ENCODE results near the gene TPX2.

Gene TPX2

GRCh38 chr20:31767805-31768204 is 28.7 kb downstream of the TPX2 start:
- Histone ChIP-seq H3K36me3 (ENCODE audit: insufficient read depth, low read length) (peaks cover 92% of the 10 kb centered on the region), H3K4me1 (ENCODE audit: insufficient read depth, low read length, severe bottlenecking) (no peaks in the 10 kb centered on the region), H3K79me2 (ENCODE audit: insufficient read depth, low read length) (0 out of 2 replicates have a peak, but pooled peaks cover 2% of the 10 kb centered on the region), H3K4me2 (ENCODE audit: low read length) (no peak overlapping the region), H3K27me3 (ENCODE audit: insufficient read depth, low read length) (no peaks in the 10 kb centered on the region), H2AFZ (ENCODE audit: low read length) (no peak overlapping the region), H3K27ac (ENCODE audit: low read depth, low read length, poor library complexity, severe bottlenecking) (no peak overlapping the region), H3K4me3 (ENCODE audit: low read depth, low read length, poor library complexity, severe bottlenecking) (no peak overlapping the region), H3K9me3 (ENCODE audit: low read length) (no peaks in the 10 kb centered on the region), H3F3A (ENCODE audit: insufficient read depth, low read length) (no peaks in the 10 kb centered on the region), H4K20me1 (ENCODE audit: insufficient read depth, low read length) (no peaks in the 10 kb centered on the region), H3K9me2 (ENCODE audit: low read depth, low read length) (no peaks in the 10 kb centered on the region), H3K9ac (ENCODE audit: low read length) (no peak overlapping the region)
- TF ChIP-seq CTCF (IDR thresholded peaks at IDR 0.05; ENCODE audit: low read length) (no peak), EZH2 (IDR thresholded peaks at IDR 0.05; ENCODE audit: borderline replicate concordance, low read length) (no peak)

GRCh38 chr20:31769681-31770080 is 30.6 kb downstream of the TPX2 start:
- Histone ChIP-seq H2AFZ (ENCODE audit: low read length) (no peak overlapping the region), H3F3A (ENCODE audit: insufficient read depth, low read length) (no peaks in the 10 kb centered on the region), H3K9me3 (ENCODE audit: low read length) (no peaks in the 10 kb centered on the region), H3K27me3 (ENCODE audit: insufficient read depth, low read length) (no peaks in the 10 kb centered on the region), H4K20me1 (ENCODE audit: insufficient read depth, low read length) (no peaks in the 10 kb centered on the region), H3K36me3 (ENCODE audit: insufficient read depth, low read length) (peaks cover 93% of the 10 kb centered on the region), H3K4me2 (ENCODE audit: low read length) (no peak overlapping the region), H3K4me1 (ENCODE audit: insufficient read depth, low read length, severe bottlenecking) (no peaks in the 10 kb centered on the region), H3K79me2 (ENCODE audit: insufficient read depth, low read length) (peaks cover 7% of the 10 kb centered on the region; the same call in 1 of the 2 replicates), H3K27ac (ENCODE audit: low read depth, low read length, poor library complexity, severe bottlenecking) (no peak overlapping the region), H3K9me2 (ENCODE audit: low read depth, low read length) (no peaks in the 10 kb centered on the region), H3K9ac (ENCODE audit: low read length) (no peak overlapping the region), H3K4me3 (ENCODE audit: low read depth, low read length, poor library complexity, severe bottlenecking) (no peak overlapping the region)
- TF ChIP-seq EZH2 (IDR thresholded peaks at IDR 0.05; ENCODE audit: borderline replicate concordance, low read length) (no peak), CTCF (IDR thresholded peaks at IDR 0.05; ENCODE audit: low read length) (no peak)

DNA sequence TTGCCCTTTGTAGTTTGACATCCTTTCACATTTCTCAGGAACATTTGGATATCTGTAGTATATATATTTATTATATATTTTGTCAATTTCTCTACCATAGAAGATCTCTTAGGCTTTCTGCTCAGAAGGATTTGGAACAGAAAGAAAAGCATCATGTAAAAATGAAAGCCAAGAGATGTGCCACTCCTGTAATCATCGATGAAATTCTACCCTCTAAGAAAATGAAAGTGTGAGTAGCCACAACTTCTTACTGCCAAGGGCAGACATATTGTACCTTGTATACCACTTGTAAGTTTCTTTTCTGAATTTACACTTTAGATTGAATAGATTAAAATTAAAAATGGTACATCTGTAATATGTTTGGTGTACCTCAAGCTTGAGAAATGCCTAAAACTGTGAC is 31.2 kb downstream of the TPX2 start:
- Histone ChIP-seq H3K4me3 (ENCODE audit: low read depth, low read length, poor library complexity, severe bottlenecking) (no peak overlapping the region), H3K9me3 (ENCODE audit: low read length) (no peaks in the 10 kb centered on the region), H3F3A (ENCODE audit: insufficient read depth, low read length) (no peaks in the 10 kb centered on the region), H3K4me1 (ENCODE audit: insufficient read depth, low read length, severe bottlenecking) (no peaks in the 10 kb centered on the region), H3K9ac (ENCODE audit: low read length) (no peak overlapping the region), H3K36me3 (ENCODE audit: insufficient read depth, low read length) (peaks cover 91% of the 10 kb centered on the region), H3K79me2 (ENCODE audit: insufficient read depth, low read length) (peaks cover 7% of the 10 kb centered on the region; the same call in 1 of the 2 replicates), H3K27me3 (ENCODE audit: insufficient read depth, low read length) (no peaks in the 10 kb centered on the region), H3K27ac (ENCODE audit: low read depth, low read length, poor library complexity, severe bottlenecking) (no peak overlapping the region), H2AFZ (ENCODE audit: low read length) (no peak overlapping the region), H3K4me2 (ENCODE audit: low read length) (no peak overlapping the region), H3K9me2 (ENCODE audit: low read depth, low read length) (no peaks in the 10 kb centered on the region), H4K20me1 (ENCODE audit: insufficient read depth, low read length) (no peaks in the 10 kb centered on the region)
- no peak for TF ChIP-seq EZH2 (IDR thresholded peaks at IDR 0.05; ENCODE audit: borderline replicate concordance, low read length)
- TF ChIP-seq CTCF (IDR thresholded peaks at IDR 0.05; ENCODE audit: low read length), result no peak
